ENCODE results near the gene GIPR. TPM values are rescaled to one million over a fixed set of nuclear protein-coding genes. Genes with fewer than 3 reads are reported as not detected.
A peak's percentile ranks its signal among the peaks of the same experiment; 100 is the strongest.

The GIPR gene
- total RNA-seq, 1 donor from 2014 or later: 1.6 TPM

DNA sequence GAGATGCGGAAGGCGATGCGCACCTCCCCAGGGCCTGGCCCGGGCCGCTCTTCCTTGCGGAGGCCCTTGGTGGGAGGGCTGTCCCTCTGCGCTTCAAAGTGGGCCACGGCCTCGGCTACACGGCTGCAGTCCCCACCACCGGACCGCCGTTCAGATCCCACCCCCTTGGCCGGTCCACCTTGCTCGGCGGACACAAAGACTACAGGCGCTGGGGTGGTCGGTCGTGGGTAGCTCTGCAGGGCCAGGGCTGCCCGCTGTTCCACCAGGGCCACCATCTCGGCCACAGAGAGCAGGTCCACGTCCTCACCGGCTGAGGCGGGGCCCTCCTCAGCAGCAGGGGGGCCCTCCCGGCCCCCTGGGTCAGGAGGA is 44.7 kb downstream of the GIPR start:
- peaks cover 16% of the 10 kb centered on the region for H3K36me3 Mint-ChIP-seq (ENCODE audit: low read depth, unreplicated experiment)
- TF ChIP-seq, protein P1, sequence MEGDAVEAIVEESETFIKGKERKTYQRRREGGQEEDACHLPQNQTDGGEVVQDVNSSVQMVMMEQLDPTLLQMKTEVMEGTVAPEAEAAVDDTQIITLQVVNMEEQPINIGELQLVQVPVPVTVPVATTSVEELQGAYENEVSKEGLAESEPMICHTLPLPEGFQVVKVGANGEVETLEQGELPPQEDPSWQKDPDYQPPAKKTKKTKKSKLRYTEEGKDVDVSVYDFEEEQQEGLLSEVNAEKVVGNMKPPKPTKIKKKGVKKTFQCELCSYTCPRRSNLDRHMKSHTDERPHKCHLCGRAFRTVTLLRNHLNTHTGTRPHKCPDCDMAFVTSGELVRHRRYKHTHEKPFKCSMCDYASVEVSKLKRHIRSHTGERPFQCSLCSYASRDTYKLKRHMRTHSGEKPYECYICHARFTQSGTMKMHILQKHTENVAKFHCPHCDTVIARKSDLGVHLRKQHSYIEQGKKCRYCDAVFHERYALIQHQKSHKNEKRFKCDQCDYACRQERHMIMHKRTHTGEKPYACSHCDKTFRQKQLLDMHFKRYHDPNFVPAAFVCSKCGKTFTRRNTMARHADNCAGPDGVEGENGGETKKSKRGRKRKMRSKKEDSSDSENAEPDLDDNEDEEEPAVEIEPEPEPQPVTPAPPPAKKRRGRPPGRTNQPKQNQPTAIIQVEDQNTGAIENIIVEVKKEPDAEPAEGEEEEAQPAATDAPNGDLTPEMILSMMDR (IDR thresholded peaks at IDR 0.05; ENCODE audit: unreplicated experiment): no peak
- DNase-seq (ENCODE audit: low spot score): no peak
- peaks cover 14% of the 10 kb centered on the region for H3K27me3 Mint-ChIP-seq (ENCODE audit: unreplicated experiment)
- H3K4me1 Mint-ChIP-seq (ENCODE audit: unreplicated experiment): peaks cover 22% of the 10 kb centered on the region
- H3K27ac Mint-ChIP-seq (ENCODE audit: unreplicated experiment): no peak overlapping the region
- no peaks in the 10 kb centered on the region for H3K9me3 Mint-ChIP-seq (ENCODE audit: unreplicated experiment)
- H3K4me3 Mint-ChIP-seq (ENCODE audit: unreplicated experiment): no peak overlapping the region

DNA sequence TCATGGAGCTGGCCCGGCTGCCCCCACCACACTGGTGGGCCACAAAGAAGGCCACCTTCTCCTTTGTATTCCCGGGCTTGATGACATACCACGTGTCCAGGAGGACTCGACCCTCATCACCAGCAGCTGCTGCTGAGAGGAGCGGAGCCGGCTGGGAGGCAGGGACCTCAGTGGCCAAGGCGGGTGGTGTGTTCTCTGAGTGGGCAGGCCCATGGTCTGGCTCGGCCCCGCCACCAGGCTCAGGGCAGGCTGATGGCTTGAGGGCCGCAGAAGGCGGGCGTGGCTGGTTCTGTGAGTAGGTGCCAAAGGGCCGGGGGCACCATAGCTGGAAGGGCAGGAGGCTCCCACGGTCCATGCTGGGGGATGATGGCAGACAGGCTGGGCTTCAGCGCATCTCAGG is 45.1 kb downstream of the GIPR start:
- Mint-ChIP-seq H3K4me1 (ENCODE audit: unreplicated experiment) (peaks cover 25% of the 10 kb centered on the region), H3K9me3 (ENCODE audit: unreplicated experiment) (no peaks in the 10 kb centered on the region)

DNA sequence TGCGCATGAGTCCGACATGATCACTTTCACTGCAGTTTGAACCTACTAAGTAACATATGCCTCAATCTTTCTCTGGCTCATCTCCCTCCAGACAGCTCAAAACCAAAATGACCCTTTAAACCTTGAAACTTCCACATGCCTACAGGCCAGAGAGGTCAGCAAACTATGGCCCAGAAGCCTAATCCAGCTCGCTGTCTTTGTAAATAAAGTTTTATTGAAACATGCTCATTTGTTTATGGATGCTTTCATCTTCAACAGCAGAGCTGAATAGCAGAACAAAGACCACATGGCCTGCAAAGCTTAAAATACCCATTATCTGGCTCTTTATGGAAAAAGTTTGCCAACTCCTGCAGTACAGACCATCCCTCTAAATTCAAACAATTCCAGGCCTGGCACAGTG is 47.1 kb downstream of the GIPR start:
- no peak for DNase-seq (ENCODE audit: low spot score)
- Mint-ChIP-seq H3K4me3 (ENCODE audit: unreplicated experiment) (no peak overlapping the region), H3K27me3 (ENCODE audit: unreplicated experiment) (peaks cover 14% of the 10 kb centered on the region), H3K4me1 (ENCODE audit: unreplicated experiment) (peaks cover 31% of the 10 kb centered on the region), H3K9me3 (ENCODE audit: unreplicated experiment) (no peaks in the 10 kb centered on the region), H3K36me3 (ENCODE audit: low read depth, unreplicated experiment) (peaks cover 19% of the 10 kb centered on the region), H3K27ac (ENCODE audit: unreplicated experiment) (peak overlapping the region; percentile 1)
- TF ChIP-seq, protein P1 (IDR thresholded peaks at IDR 0.05; ENCODE audit: unreplicated experiment): no peak

More for the DNA sequence above, 45.1 kb downstream of the GIPR start:
- H3K4me3 Mint-ChIP-seq (ENCODE audit: unreplicated experiment): no peak overlapping the region
- DNase-seq (ENCODE audit: low spot score): no peak
- H3K27me3 Mint-ChIP-seq (ENCODE audit: unreplicated experiment): peaks cover 14% of the 10 kb centered on the region
- H3K27ac Mint-ChIP-seq (ENCODE audit: unreplicated experiment): no peak overlapping the region
- TF ChIP-seq, protein P1 (IDR thresholded peaks at IDR 0.05; ENCODE audit: unreplicated experiment): no peak
- peaks cover 16% of the 10 kb centered on the region for H3K36me3 Mint-ChIP-seq (ENCODE audit: low read depth, unreplicated experiment)

DNA sequence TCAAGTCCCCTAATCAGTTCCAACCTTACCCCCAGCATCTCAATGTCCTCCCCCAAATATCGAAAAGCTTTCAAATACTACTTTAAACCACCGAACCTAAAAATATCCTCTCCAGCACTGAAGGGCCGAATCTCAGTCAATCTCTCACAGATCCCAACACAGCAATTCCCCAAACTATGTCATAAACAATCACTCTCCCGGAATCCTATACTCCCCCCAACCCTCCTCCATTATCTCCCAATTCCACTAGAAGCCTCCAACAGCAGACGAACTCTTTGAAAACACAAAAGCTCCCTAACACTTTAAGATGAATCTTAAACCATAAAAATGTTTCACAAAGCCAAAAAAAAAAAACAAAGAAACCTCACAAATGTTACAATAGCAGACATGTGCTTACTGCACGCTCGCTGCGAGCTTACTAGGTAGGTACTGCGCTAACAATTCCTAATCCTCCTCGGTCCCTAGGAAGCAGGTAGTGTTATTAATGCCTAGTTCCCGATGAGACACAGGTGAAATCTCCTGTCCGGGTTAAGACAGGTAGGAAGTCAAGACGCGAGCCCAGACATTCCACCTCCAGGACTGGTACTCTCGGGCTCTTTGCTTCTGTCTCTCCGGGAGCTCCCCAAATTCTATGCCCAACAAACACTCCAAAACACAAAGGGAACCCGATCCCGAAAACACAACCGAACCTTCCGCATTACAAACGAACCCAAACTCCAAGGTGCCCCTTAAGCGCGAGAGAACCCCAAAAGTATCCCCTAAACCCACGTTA is 48.5 kb downstream of the GIPR start:
- Mint-ChIP-seq H3K27me3 (ENCODE audit: unreplicated experiment) (peaks cover 12% of the 10 kb centered on the region), H3K36me3 (ENCODE audit: low read depth, unreplicated experiment) (peaks cover 10% of the 10 kb centered on the region), H3K4me3 (ENCODE audit: unreplicated experiment) (peak overlapping the region; percentile 99), H3K4me1 (ENCODE audit: unreplicated experiment) (peaks cover 27% of the 10 kb centered on the region), H3K9me3 (ENCODE audit: unreplicated experiment) (no peaks in the 10 kb centered on the region), H3K27ac (ENCODE audit: unreplicated experiment) (peak overlapping the region; percentile 80)
- DNase-seq (ENCODE audit: low spot score): no peak
- TF ChIP-seq, protein P1 (IDR thresholded peaks at IDR 0.05; ENCODE audit: unreplicated experiment): no peak
